Measurements from ENCODE around the gene HSPA1A.

HSPA1A gene

GRCh38 chr6:31831350-31832215, 16.2 kb downstream of the HSPA1A start:
- H3K9ac ChIP-seq (ENCODE audit: low read length): no peak overlapping the region
- H3K4me3 ChIP-seq (ENCODE audit: low read length): no peak overlapping the region

GRCh38 chr6:31834367-31835250, 19.3 kb downstream of the HSPA1A start:
- TF ChIP-seq CTCF (IDR thresholded peaks at IDR 0.05; ENCODE audit: low read depth, low read length): no peak
- no peak for TF ChIP-seq EZH2phosphoT487 (IDR thresholded peaks at IDR 0.05; ENCODE audit: low read depth)
- peaks cover 33% of the 10 kb centered on the region for H3K4me1 ChIP-seq (ENCODE audit: low read length)

More at GRCh38 chr6:31831350-31832215, 16.2 kb downstream of the HSPA1A start:
- Histone ChIP-seq H3K36me3 (replicated peaks; ENCODE audit: low read depth, low read length) (peaks cover 12% of the 10 kb centered on the region), H3K27ac (ENCODE audit: low read length) (no peak overlapping the region), H3K9me3 (ENCODE audit: insufficient read depth, low read length) (no peaks in the 10 kb centered on the region), H3K4me2 (ENCODE audit: low read length) (peak overlapping the region; percentile 94; the same call in 1 of the 2 replicates), H3K4me1 (ENCODE audit: low read length) (peaks cover 23% of the 10 kb centered on the region), H4K20me1 (ENCODE audit: insufficient read depth, low read length) (no peaks in the 10 kb centered on the region; the same call in 1 of the 2 replicates), H3K27me3 (ENCODE audit: low read depth, low read length) (no peaks in the 10 kb centered on the region), H2AFZ (ENCODE audit: low read depth, low read length) (no peak overlapping the region), H3K79me2 (ENCODE audit: low read length) (peaks cover 25% of the 10 kb centered on the region)
- TF ChIP-seq CTCF (IDR thresholded peaks at IDR 0.05; ENCODE audit: low read depth, low read length) (no peak), EZH2phosphoT487 (IDR thresholded peaks at IDR 0.05; ENCODE audit: low read depth) (no peak)

GRCh38 chr6:31836047-31836473, 20.7 kb downstream of the HSPA1A start:
- H3K27me3 ChIP-seq (ENCODE audit: low read depth, low read length): no peaks in the 10 kb centered on the region
- peaks cover 12% of the 10 kb centered on the region for H4K20me1 ChIP-seq (ENCODE audit: insufficient read depth, low read length)
- no peaks in the 10 kb centered on the region for H3K9me3 ChIP-seq (ENCODE audit: insufficient read depth, low read length)
- H3K79me2 ChIP-seq (ENCODE audit: low read length): peaks cover 44% of the 10 kb centered on the region
- no peak overlapping the region for H2AFZ ChIP-seq (ENCODE audit: low read depth, low read length)
- H3K9ac ChIP-seq (ENCODE audit: low read length): peak overlapping the region; percentile 99
- peaks cover 29% of the 10 kb centered on the region for H3K4me1 ChIP-seq (ENCODE audit: low read length)
- H3K36me3 ChIP-seq (replicated peaks; ENCODE audit: low read depth, low read length): peaks cover 48% of the 10 kb centered on the region
- peak overlapping the region; percentile 97 for H3K4me2 ChIP-seq (ENCODE audit: low read length)
- peak overlapping the region; percentile 88 for H3K27ac ChIP-seq (ENCODE audit: low read length)
- peak overlapping the region; percentile 98 for H3K4me3 ChIP-seq (ENCODE audit: low read length)
- TF ChIP-seq EZH2phosphoT487 (IDR thresholded peaks at IDR 0.05; ENCODE audit: low read depth): no peak
- no peak for TF ChIP-seq CTCF (IDR thresholded peaks at IDR 0.05; ENCODE audit: low read depth, low read length)

More at GRCh38 chr6:31834367-31835250, 19.3 kb downstream of the HSPA1A start:
- peak overlapping the region; percentile 88 for H3K27ac ChIP-seq (ENCODE audit: low read length)
- peaks cover 44% of the 10 kb centered on the region for H3K79me2 ChIP-seq (ENCODE audit: low read length)
- peak overlapping the region; percentile 99 for H3K9ac ChIP-seq (ENCODE audit: low read length)
- H3K4me3 ChIP-seq (ENCODE audit: low read length): peak overlapping the region; percentile 98
- peaks cover 12% of the 10 kb centered on the region for H4K20me1 ChIP-seq (ENCODE audit: insufficient read depth, low read length)
- no peaks in the 10 kb centered on the region for H3K27me3 ChIP-seq (ENCODE audit: low read depth, low read length)
- peak overlapping the region; percentile 14; the same call in 1 of the 2 replicates for H2AFZ ChIP-seq (ENCODE audit: low read depth, low read length)
- no peaks in the 10 kb centered on the region for H3K9me3 ChIP-seq (ENCODE audit: insufficient read depth, low read length)
- peaks cover 36% of the 10 kb centered on the region for H3K36me3 ChIP-seq (replicated peaks; ENCODE audit: low read depth, low read length)
- peak overlapping the region; percentile 97 for H3K4me2 ChIP-seq (ENCODE audit: low read length)

Measured in OCI-LY3 (cell line).